ENCODE data around the gene DNHD1. TPM values are rescaled to one million over a fixed set of nuclear protein-coding genes. Genes with fewer than 3 reads are reported as not detected.

The DNHD1 gene
- total RNA-seq, 2 experiments from 2014 or later = 32.3 to 35.5 TPM

- POLR2A ChIA-PET = no interaction called here
- Mint-ChIP-seq H3K4me1 (peaks cover under 1% of the 10 kb centered on the region), H3K4me3 (no peak overlapping the region), H3K27me3 (no peaks in the 10 kb centered on the region), H3K27ac (no peak overlapping the region), H3K9me3 (no peaks in the 10 kb centered on the region), H3K36me3 (no peaks in the 10 kb centered on the region)
- DNase-seq (no peak), ATAC-seq (ENCODE audit: low read depth) (no peak)
These were observed 51.0 kb downstream of the DNHD1 start for GRCh38 chr11:6548121-6548520.

- Mint-ChIP-seq H3K4me1 (no peaks in the 10 kb centered on the region), H3K4me3 (no peak overlapping the region), H3K36me3 (no peaks in the 10 kb centered on the region), H3K9me3 (no peaks in the 10 kb centered on the region), H3K27ac (no peak overlapping the region), H3K27me3 (no peaks in the 10 kb centered on the region)
- POLR2A ChIA-PET = no interaction called here
- ATAC-seq (ENCODE audit: low read depth) = no peak
- no peak for DNase-seq
These were observed 51.6 kb downstream of the DNHD1 start for GRCh38 chr11:6548641-6549040.

- Mint-ChIP-seq H3K4me1 (no peaks in the 10 kb centered on the region), H3K27me3 (no peaks in the 10 kb centered on the region), H3K4me3 (no peak overlapping the region), H3K9me3 (no peaks in the 10 kb centered on the region), H3K36me3 (no peaks in the 10 kb centered on the region), H3K27ac (no peak overlapping the region)
- POLR2A ChIA-PET = no interaction called here
- no peak for ATAC-seq (ENCODE audit: low read depth)
- DNase-seq = no peak
These were observed 56.6 kb downstream of the DNHD1 start for GRCh38 chr11:6553634-6554033.

GRCh38 chr11:6554828-6555706 lies 58.0 kb downstream of the DNHD1 start:
- H3K9me3 Mint-ChIP-seq = no peaks in the 10 kb centered on the region
- ATAC-seq (ENCODE audit: low read depth) (no peak), DNase-seq (no peak)
- no peaks in the 10 kb centered on the region for H3K4me1 Mint-ChIP-seq
- H3K36me3 Mint-ChIP-seq = no peaks in the 10 kb centered on the region
- H3K27ac Mint-ChIP-seq = no peak overlapping the region
- no peak overlapping the region for H3K4me3 Mint-ChIP-seq
- no peaks in the 10 kb centered on the region for H3K27me3 Mint-ChIP-seq
- POLR2A ChIA-PET = no interaction called here

GRCh38 chr11:6556139-6556949 lies 59.3 kb downstream of the DNHD1 start:
- no peak overlapping the region for H3K27ac Mint-ChIP-seq

GRCh38 chr11:6557063-6557462 lies 60.0 kb downstream of the DNHD1 start:
- no peaks in the 10 kb centered on the region for H3K9me3 Mint-ChIP-seq
- ATAC-seq (ENCODE audit: low read depth) (no peak), DNase-seq (no peak)
- no peak overlapping the region for H3K27ac Mint-ChIP-seq
- POLR2A ChIA-PET = no interaction called here
- peaks cover 3% of the 10 kb centered on the region for H3K36me3 Mint-ChIP-seq
- no peaks in the 10 kb centered on the region for H3K27me3 Mint-ChIP-seq
- H3K4me3 Mint-ChIP-seq = no peak overlapping the region
- H3K4me1 Mint-ChIP-seq = no peaks in the 10 kb centered on the region

More at GRCh38 chr11:6556139-6556949, 59.3 kb downstream of the DNHD1 start:
- no peaks in the 10 kb centered on the region for H3K4me1 Mint-ChIP-seq
- POLR2A ChIA-PET = no interaction called here
- H3K9me3 Mint-ChIP-seq = no peaks in the 10 kb centered on the region
- ATAC-seq (ENCODE audit: low read depth) (no peak), DNase-seq (no peak)
- peaks cover 3% of the 10 kb centered on the region for H3K36me3 Mint-ChIP-seq
- no peak overlapping the region for H3K4me3 Mint-ChIP-seq
- H3K27me3 Mint-ChIP-seq = no peaks in the 10 kb centered on the region

- Mint-ChIP-seq H3K4me1 (no peaks in the 10 kb centered on the region), H3K27me3 (no peaks in the 10 kb centered on the region), H3K4me3 (no peak overlapping the region), H3K36me3 (peaks cover 3% of the 10 kb centered on the region), H3K9me3 (no peaks in the 10 kb centered on the region), H3K27ac (no peak overlapping the region)
- DNase-seq (no peak), ATAC-seq (ENCODE audit: low read depth) (no peak)
- POLR2A ChIA-PET = no interaction called here
These were observed 60.9 kb downstream of the DNHD1 start for GRCh38 chr11:6557761-6558674.

GRCh38 chr11:6559369-6559768 lies 62.3 kb downstream of the DNHD1 start:
- Mint-ChIP-seq H3K36me3 (peaks cover 3% of the 10 kb centered on the region), H3K4me3 (no peak overlapping the region), H3K27me3 (no peaks in the 10 kb centered on the region), H3K4me1 (no peaks in the 10 kb centered on the region), H3K27ac (no peak overlapping the region), H3K9me3 (no peaks in the 10 kb centered on the region)
- no peak for DNase-seq
- no peak for ATAC-seq (ENCODE audit: low read depth)
- POLR2A ChIA-PET = no interaction called here

GRCh38 chr11:6561288-6561687 lies 64.2 kb downstream of the DNHD1 start:
- Mint-ChIP-seq H3K9me3 (no peaks in the 10 kb centered on the region), H3K4me3 (no peak overlapping the region), H3K27ac (no peak overlapping the region), H3K36me3 (peaks cover 5% of the 10 kb centered on the region), H3K27me3 (no peaks in the 10 kb centered on the region), H3K4me1 (no peaks in the 10 kb centered on the region)
- POLR2A ChIA-PET = no interaction called here
- no peak for DNase-seq
- no peak for ATAC-seq (ENCODE audit: low read depth)

GRCh38 chr11:6563121-6563619 lies 66.1 kb downstream of the DNHD1 start:
- Mint-ChIP-seq H3K9me3 (no peaks in the 10 kb centered on the region), H3K36me3 (peaks cover 7% of the 10 kb centered on the region), H3K4me3 (no peak overlapping the region), H3K27me3 (no peaks in the 10 kb centered on the region), H3K27ac (no peak overlapping the region), H3K4me1 (no peaks in the 10 kb centered on the region)
- POLR2A ChIA-PET = no interaction called here
- DNase-seq (no peak), ATAC-seq (ENCODE audit: low read depth) (no peak)

- H3K36me3 Mint-ChIP-seq = peaks cover 7% of the 10 kb centered on the region
These were observed 66.6 kb downstream of the DNHD1 start for GRCh38 chr11:6563667-6564066.

GRCh38 chr11:6565325-6565724 lies 68.2 kb downstream of the DNHD1 start:
- DNase-seq (no peak), ATAC-seq (ENCODE audit: low read depth) (no peak)
- peaks cover 9% of the 10 kb centered on the region for H3K36me3 Mint-ChIP-seq
- H3K4me3 Mint-ChIP-seq = no peak overlapping the region
- peaks cover 3% of the 10 kb centered on the region for H3K4me1 Mint-ChIP-seq
- no peak overlapping the region for H3K27ac Mint-ChIP-seq
- POLR2A ChIA-PET = no interaction called here
- no peaks in the 10 kb centered on the region for H3K27me3 Mint-ChIP-seq
- no peaks in the 10 kb centered on the region for H3K9me3 Mint-ChIP-seq

More at GRCh38 chr11:6563667-6564066, 66.6 kb downstream of the DNHD1 start:
- no peak for DNase-seq
- Mint-ChIP-seq H3K4me1 (no peaks in the 10 kb centered on the region), H3K27ac (no peak overlapping the region), H3K27me3 (no peaks in the 10 kb centered on the region), H3K4me3 (no peak overlapping the region), H3K9me3 (no peaks in the 10 kb centered on the region)
- ATAC-seq (ENCODE audit: low read depth) = no peak
- POLR2A ChIA-PET = no interaction called here

Data from activated naive CD8-positive, alpha-beta T cell treated with anti-CD3 and anti-CD28 coated beads, Interleukin-2, amount 10 ng/mL, durations not matched to agents 7 days and 5 days (primary cell).